Spinal cord (tissue), 10 donors: Measurements from ENCODE around the gene OR10H4. TPM values are rescaled to one million over a fixed set of nuclear protein-coding genes. Genes with fewer than 3 reads are reported as not detected.

Experiments
- DNase-seq, 6 donors: peaks; one replicate each; pipeline versions ENCODE4 v3.0.0 to v3.0.0-alpha.2; 2013 to 2015; ENCODE audit warnings: low spot score in 6 of 6, low read depth in 4 of 6
- H3K27ac ChIP-seq: one replicate; pipeline ENCODE4 v1.5.1; 2013; ENCODE audit warnings: low read depth, low read length, control low read depth
- H3K27me3 ChIP-seq: one replicate; pipeline ENCODE4 v1.6.1; 2013; ENCODE audit warnings: low read length; ENCODE audit not compliant: control insufficient read depth, insufficient read depth
- H3K36me3 ChIP-seq: one replicate; pipeline ENCODE4 v1.6.1; 2013; ENCODE audit warnings: low read length; ENCODE audit not compliant: control insufficient read depth, insufficient read depth
- H3K4me1 ChIP-seq: one replicate; pipeline ENCODE4 v1.6.1; 2013; ENCODE audit warnings: low read length; ENCODE audit not compliant: control insufficient read depth, insufficient read depth
- H3K4me3 ChIP-seq: one replicate; pipeline ENCODE4 v1.5.1; 2013; ENCODE audit warnings: low read depth, low read length, control low read depth
- H3K9me3 ChIP-seq: one replicate; pipeline ENCODE4 v1.6.1; 2013; ENCODE audit warnings: low read length; ENCODE audit not compliant: control insufficient read depth, insufficient read depth
- WGBS: methylation state at CpG from one replicate; pipeline ENCODE4 v1.1.5; 2013; ENCODE audit warnings: missing lambda C conversion rate; ENCODE audit not compliant: insufficient coverage; 5-methylcytosine and 5-hydroxymethylcytosine counted together
- polyA plus RNA-seq, 2 donors: library from polyadenylated mRNA; unstranded; fragments of 120-200 nt; gene quantifications; one replicate each; pipeline ENCODE4 v1.2.1, GENCODE V29; 2013; ENCODE audit not compliant: insufficient read length in 2 of 2
- total RNA-seq, 2 donors: library from RNA; depleted of rRNA in 1 of 2; stranded (reverse); fragments of 120-200 nt in 1 of 2; fragments of >200 nt in 1 of 2; gene quantifications; one replicate each; pipeline versions ENCODE4 v1.2.3 to v1.2.4, GENCODE V29; 2013 to 2014
- donor health status: healthy.

Gene OR10H4
- total and polyA plus RNA-seq, 4 donors = not detected

DNA sequence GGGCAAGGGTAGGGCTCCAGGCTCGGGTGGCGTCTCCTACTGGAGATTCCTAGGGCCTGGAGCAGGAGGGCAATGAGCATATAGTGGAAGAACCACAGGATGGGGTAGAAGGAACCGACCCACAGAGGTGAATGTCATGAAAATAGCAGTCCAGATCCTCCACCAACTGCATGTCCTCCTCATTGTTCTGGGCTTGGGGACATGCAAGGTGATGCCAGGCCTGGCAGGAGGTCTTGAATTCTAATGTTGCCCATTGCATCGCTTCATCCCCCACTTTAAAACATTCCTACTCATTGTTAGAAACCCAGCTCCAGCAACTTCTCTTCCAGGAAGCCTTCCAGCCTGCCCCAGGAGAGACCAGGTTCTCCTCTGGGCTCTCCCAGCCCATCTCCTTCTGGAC lies 49.4 kb downstream of the OR10H4 start:
- Histone ChIP-seq H3K4me3 (no peak overlapping the region), H3K9me3 (no peaks in the 10 kb centered on the region), H3K36me3 (no peaks in the 10 kb centered on the region), H3K27me3 (no peaks in the 10 kb centered on the region), H3K4me1 (no peaks in the 10 kb centered on the region), H3K27ac (no peak overlapping the region)
- 66% methylated on average over 4 of the region's 4 CpGs for WGBS
- no peak for DNase-seq

Other genes starting within 250 kb of the OR10H4 start
- not detected for gene OR10H2, start 221.0 kb upstream of the OR10H4 start, total RNA-seq
- gene OR10H2, start 221.0 kb upstream of the OR10H4 start, polyA plus RNA-seq = not detected
- not detected for gene OR10H3, start 211.0 kb upstream of the OR10H4 start, total RNA-seq
- gene OR10H3, start 211.0 kb upstream of the OR10H4 start, polyA plus RNA-seq = not detected
- gene OR10H5, start 161.3 kb upstream of the OR10H4 start, total RNA-seq = under 1 TPM in 1 of 2 donors, not detected in 1; under 0.01 TPM
- under 1 TPM; 0.11 to 0.24 TPM for gene OR10H5, start 161.3 kb upstream of the OR10H4 start, polyA plus RNA-seq
- gene OR10H1, start 133.3 kb upstream of the OR10H4 start, total RNA-seq = not detected
- under 1 TPM; 0.08 to 0.11 TPM for gene OR10H1, start 133.3 kb upstream of the OR10H4 start, polyA plus RNA-seq
- gene CYP4F2, start 50.9 kb upstream of the OR10H4 start, total RNA-seq = under 1 TPM in 1 of 2 donors, not detected in 1; 0.17 TPM
- gene CYP4F2, start 50.9 kb upstream of the OR10H4 start, polyA plus RNA-seq = under 1 TPM; 0.59 to 0.86 TPM
- gene CYP4F11, start 14.5 kb upstream of the OR10H4 start, total RNA-seq = under 1 TPM; 0.17 to 0.69 TPM
- gene CYP4F11, start 14.5 kb upstream of the OR10H4 start, polyA plus RNA-seq = not detected
- gene TPM4, start 127.5 kb downstream of the OR10H4 start, total RNA-seq = 100 to 1,000 TPM; 197 to 397 TPM
- gene TPM4, start 127.5 kb downstream of the OR10H4 start, polyA plus RNA-seq = 100 to 1,000 TPM; 205 to 225 TPM
- 10 to 100 TPM; 43.0 to 59.0 TPM for gene RAB8A, start 162.9 kb downstream of the OR10H4 start, total RNA-seq
- 10 to 100 TPM; 53.5 to 64.9 TPM for gene RAB8A, start 162.9 kb downstream of the OR10H4 start, polyA plus RNA-seq
- under 1 TPM; 0.11 to 0.79 TPM for gene HSH2D, start 194.7 kb downstream of the OR10H4 start, total RNA-seq
- gene HSH2D, start 194.7 kb downstream of the OR10H4 start, polyA plus RNA-seq = under 1 TPM; 0.22 to 0.45 TPM
- gene CIB3, start 224.5 kb downstream of the OR10H4 start, total RNA-seq = not detected
- gene CIB3, start 224.5 kb downstream of the OR10H4 start, polyA plus RNA-seq = not detected
- 100 to 1,000 TPM in 1 of 2 donors, 10 to 100 TPM in 1; 81.6 to 134 TPM for gene FAM32A, start 236.4 kb downstream of the OR10H4 start, total RNA-seq
- 100 to 1,000 TPM; 128 to 142 TPM for gene FAM32A, start 236.4 kb downstream of the OR10H4 start, polyA plus RNA-seq
- gene AP1M1, start 248.9 kb downstream of the OR10H4 start, total RNA-seq = 10 to 100 TPM; 47.0 to 61.3 TPM
- 100 to 1,000 TPM; 103 to 105 TPM for gene AP1M1, start 248.9 kb downstream of the OR10H4 start, polyA plus RNA-seq